Measurements from ENCODE around the gene CIBAR2.

The CIBAR2 gene

DNA sequence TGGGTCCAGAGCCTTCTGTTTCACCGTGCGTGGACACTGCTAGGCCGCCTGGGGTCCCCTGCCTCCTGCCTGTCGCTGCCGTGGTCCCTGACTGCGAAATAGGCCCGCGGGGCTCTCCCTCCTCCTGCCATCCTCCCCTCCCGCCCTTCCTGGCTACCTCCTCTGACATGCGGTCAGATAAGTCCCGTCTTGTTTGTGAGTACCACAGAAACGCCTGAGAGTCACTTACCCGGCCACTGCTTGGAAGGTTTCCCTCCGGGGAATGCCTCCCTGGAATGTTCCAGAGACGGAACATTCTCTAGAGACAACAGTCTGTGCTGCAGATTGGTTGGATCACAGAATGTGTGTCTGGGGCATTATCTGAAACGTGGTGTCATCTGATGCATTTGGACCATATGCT lies 22.7 kb downstream of the CIBAR2 start:
- no peak for DNase-seq (ENCODE audit: low read depth in 1 of 2, low spot score in 1 of 2)
- Histone ChIP-seq H3K4me3 (replicated peaks; ENCODE audit: insufficient read depth, low read length) (no peak overlapping the region), H3K27ac (replicated peaks) (no peak overlapping the region), H3K27me3 (ENCODE audit: insufficient read depth, poor library complexity, severe bottlenecking) (peaks cover 16% of the 10 kb centered on the region)
- TF ChIP-seq POLR2AphosphoS5 (IDR thresholded peaks at IDR 0.05; ENCODE audit: low read depth) (no peak), SPI1 (IDR thresholded peaks at IDR 0.05; ENCODE audit: borderline replicate concordance, low read depth) (no peak), CTCF (IDR thresholded peaks at IDR 0.05; ENCODE audit: insufficient read depth, low read length) (no peak), GABPA (IDR thresholded peaks at IDR 0.05; ENCODE audit: low read depth) (no peak)
- TF ChIP-seq, protein P1, sequence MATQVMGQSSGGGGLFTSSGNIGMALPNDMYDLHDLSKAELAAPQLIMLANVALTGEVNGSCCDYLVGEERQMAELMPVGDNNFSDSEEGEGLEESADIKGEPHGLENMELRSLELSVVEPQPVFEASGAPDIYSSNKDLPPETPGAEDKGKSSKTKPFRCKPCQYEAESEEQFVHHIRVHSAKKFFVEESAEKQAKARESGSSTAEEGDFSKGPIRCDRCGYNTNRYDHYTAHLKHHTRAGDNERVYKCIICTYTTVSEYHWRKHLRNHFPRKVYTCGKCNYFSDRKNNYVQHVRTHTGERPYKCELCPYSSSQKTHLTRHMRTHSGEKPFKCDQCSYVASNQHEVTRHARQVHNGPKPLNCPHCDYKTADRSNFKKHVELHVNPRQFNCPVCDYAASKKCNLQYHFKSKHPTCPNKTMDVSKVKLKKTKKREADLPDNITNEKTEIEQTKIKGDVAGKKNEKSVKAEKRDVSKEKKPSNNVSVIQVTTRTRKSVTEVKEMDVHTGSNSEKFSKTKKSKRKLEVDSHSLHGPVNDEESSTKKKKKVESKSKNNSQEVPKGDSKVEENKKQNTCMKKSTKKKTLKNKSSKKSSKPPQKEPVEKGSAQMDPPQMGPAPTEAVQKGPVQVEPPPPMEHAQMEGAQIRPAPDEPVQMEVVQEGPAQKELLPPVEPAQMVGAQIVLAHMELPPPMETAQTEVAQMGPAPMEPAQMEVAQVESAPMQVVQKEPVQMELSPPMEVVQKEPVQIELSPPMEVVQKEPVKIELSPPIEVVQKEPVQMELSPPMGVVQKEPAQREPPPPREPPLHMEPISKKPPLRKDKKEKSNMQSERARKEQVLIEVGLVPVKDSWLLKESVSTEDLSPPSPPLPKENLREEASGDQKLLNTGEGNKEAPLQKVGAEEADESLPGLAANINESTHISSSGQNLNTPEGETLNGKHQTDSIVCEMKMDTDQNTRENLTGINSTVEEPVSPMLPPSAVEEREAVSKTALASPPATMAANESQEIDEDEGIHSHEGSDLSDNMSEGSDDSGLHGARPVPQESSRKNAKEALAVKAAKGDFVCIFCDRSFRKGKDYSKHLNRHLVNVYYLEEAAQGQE (IDR thresholded peaks at IDR 0.05; ENCODE audit: insufficient replicate concordance, low read depth) = no peak

DNA sequence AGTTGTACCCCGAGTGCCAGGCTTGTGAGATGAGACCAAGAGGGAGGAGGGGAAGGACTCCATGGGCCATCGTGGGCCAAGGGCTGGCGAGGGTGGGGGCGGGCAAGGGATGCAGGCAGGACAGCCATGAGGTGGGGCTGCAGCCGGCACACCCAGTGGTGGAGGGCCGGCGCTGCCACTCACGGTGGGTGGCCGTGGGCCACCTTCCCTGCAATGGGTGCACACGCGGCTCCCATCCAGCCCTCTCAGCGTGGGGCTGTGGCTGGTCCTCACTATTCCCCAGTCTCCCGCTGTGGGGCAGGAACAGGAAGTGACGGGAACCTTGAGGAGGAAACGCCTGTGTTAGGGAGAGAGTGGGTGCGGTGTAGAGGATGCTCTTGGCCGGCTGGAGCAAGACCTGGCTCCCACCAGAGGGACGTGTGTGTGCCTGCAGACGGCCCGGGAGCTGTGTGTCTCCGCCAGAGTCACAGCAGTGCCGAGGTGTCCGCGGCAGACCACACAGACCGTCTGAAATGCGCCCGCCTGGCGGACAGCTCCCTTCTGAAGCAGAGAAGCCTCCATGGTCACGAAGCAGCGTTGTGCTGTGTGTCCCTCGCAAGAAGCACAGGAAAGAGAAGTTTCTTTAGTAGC lies 23.6 kb downstream of the CIBAR2 start:
- DNase-seq (ENCODE audit: low read depth in 1 of 2, low spot score in 1 of 2) = peak in 1 of 2 experiments; percentile 10
- Histone ChIP-seq H3K4me3 (replicated peaks; ENCODE audit: insufficient read depth, low read length) (no peak overlapping the region), H3K27ac (replicated peaks) (no peak overlapping the region), H3K27me3 (ENCODE audit: insufficient read depth, poor library complexity, severe bottlenecking) (peaks cover 17% of the 10 kb centered on the region)
- no peak for TF ChIP-seq POLR2AphosphoS5 (IDR thresholded peaks at IDR 0.05; ENCODE audit: low read depth)
- no peak for TF ChIP-seq GABPA (IDR thresholded peaks at IDR 0.05; ENCODE audit: low read depth)
- TF ChIP-seq, protein P1 (IDR thresholded peaks at IDR 0.05; ENCODE audit: insufficient replicate concordance, low read depth) = peak; percentile 64
- TF ChIP-seq CTCF (IDR thresholded peaks at IDR 0.05; ENCODE audit: insufficient read depth, low read length) = no peak
- TF ChIP-seq SPI1 (IDR thresholded peaks at IDR 0.05; ENCODE audit: borderline replicate concordance, low read depth) = 0 out of 2 replicates have a peak, but pooled peaks have one; percentile 7

GRCh38 chr16:85087899-85088569 lies 24.2 kb downstream of the CIBAR2 start:
- Histone ChIP-seq H3K27me3 (ENCODE audit: insufficient read depth, poor library complexity, severe bottlenecking) (peaks cover 23% of the 10 kb centered on the region), H3K27ac (replicated peaks) (no peak overlapping the region), H3K4me3 (replicated peaks; ENCODE audit: insufficient read depth, low read length) (no peak overlapping the region)
- DNase-seq (ENCODE audit: low read depth in 1 of 2, low spot score in 1 of 2) = no peak
- TF ChIP-seq, protein P1 (IDR thresholded peaks at IDR 0.05; ENCODE audit: insufficient replicate concordance, low read depth) = no peak
- TF ChIP-seq POLR2AphosphoS5 (IDR thresholded peaks at IDR 0.05; ENCODE audit: low read depth) = no peak
- no peak for TF ChIP-seq CTCF (IDR thresholded peaks at IDR 0.05; ENCODE audit: insufficient read depth, low read length)
- no peak for TF ChIP-seq SPI1 (IDR thresholded peaks at IDR 0.05; ENCODE audit: borderline replicate concordance, low read depth)
- no peak for TF ChIP-seq GABPA (IDR thresholded peaks at IDR 0.05; ENCODE audit: low read depth)

All from HL-60 (cell line).